ENCODE results near the gene KDM6B.
A peak's percentile ranks its signal among the peaks of the same experiment; 100 is the strongest.
"Not testable (repeated sequence)": the region's sequence is repeated elsewhere in the genome, so short reads cannot be mapped to it uniquely, and the experiment has no call there.

KDM6B gene, protein sequence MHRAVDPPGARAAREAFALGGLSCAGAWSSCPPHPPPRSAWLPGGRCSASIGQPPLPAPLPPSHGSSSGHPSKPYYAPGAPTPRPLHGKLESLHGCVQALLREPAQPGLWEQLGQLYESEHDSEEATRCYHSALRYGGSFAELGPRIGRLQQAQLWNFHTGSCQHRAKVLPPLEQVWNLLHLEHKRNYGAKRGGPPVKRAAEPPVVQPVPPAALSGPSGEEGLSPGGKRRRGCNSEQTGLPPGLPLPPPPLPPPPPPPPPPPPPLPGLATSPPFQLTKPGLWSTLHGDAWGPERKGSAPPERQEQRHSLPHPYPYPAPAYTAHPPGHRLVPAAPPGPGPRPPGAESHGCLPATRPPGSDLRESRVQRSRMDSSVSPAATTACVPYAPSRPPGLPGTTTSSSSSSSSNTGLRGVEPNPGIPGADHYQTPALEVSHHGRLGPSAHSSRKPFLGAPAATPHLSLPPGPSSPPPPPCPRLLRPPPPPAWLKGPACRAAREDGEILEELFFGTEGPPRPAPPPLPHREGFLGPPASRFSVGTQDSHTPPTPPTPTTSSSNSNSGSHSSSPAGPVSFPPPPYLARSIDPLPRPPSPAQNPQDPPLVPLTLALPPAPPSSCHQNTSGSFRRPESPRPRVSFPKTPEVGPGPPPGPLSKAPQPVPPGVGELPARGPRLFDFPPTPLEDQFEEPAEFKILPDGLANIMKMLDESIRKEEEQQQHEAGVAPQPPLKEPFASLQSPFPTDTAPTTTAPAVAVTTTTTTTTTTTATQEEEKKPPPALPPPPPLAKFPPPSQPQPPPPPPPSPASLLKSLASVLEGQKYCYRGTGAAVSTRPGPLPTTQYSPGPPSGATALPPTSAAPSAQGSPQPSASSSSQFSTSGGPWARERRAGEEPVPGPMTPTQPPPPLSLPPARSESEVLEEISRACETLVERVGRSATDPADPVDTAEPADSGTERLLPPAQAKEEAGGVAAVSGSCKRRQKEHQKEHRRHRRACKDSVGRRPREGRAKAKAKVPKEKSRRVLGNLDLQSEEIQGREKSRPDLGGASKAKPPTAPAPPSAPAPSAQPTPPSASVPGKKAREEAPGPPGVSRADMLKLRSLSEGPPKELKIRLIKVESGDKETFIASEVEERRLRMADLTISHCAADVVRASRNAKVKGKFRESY (N-terminal part only)

DNA sequence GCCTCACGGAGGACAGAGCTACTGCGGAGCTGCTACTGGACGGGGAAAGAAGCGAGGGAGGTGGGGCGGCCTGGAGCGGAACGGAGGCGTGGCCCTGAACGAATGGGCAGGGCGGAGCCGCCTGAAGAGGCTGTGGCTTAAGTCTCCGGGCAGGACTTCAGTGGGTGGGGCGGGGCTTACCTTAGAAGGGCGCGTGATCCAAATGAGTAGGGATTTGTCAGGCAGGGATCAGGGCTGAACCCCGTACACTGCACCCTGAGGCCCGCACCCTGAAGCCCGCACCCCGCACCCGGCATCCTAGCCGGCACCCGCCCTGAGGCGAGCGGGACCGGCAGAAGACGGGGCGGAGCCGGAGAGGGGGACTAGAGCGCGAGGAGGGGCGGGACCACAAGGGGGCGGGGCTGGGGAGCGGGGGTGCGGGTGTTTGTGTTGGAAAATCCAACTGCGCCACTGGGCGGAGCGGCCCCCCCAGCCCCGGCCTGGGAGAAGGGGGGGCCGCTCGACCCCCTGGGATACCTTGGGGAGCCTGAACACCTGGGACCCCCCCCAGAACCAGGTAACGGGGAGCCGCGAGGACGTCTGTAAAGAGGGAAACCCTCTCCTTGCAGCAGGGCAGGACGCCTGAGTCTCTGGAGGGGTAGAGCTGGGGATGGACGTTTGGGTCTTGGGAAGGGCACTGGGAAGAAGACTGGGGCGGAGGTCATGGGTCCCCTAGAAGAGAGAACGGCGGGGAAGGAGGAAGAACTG is at the start of gene KDM6B:
Gene KDM6B, plus strand, starts transcription at position 423 of the 747 bp plus-strand sequence. CDS start 11,338 bp downstream, outside the sequence.
- peak; percentile 91 for DNase-seq (ENCODE audit: low spot score)

DNA sequence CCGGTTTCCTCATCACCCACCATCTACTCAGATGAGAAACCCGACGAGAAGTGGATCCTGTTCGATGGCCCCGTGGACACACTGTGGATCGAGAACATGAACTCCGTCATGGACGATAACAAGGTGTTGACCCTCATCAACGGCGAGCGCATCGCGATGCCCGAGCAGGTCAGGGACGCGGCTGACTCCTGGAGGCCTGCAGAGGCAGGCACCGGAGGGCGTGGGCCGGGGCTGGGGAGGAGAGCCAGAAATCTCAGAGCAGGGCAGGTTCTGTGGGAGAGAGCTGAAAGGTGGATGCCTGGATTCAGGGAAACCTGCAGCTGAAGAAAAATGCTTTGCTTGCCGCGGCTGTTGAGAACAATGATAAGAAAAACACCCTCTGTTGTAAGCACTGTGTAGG is 47.2 kb upstream of the KDM6B start:
- DNase-seq (ENCODE audit: low spot score): no peak

DNA sequence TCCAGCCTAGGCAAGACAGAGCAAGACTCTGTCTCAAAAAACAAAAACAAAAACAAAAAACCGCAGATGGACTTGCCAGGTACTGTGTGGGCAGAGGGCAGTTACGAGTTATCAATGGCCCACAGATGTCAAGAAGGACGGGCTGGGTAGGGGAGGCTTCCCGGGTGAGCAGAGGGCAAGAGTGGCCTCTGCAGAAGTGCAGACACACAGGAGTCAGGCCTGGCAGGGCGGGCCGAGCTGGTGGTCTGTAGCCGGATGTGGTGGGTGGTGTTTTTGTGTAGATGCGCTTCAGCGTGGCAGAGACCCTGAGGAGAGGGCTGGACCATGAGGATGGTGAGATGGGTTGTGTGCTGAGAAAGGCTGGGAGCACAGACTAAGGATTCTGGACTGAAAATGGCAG is 44.9 kb upstream of the KDM6B start:
- no peak for DNase-seq (ENCODE audit: low spot score)

DNA sequence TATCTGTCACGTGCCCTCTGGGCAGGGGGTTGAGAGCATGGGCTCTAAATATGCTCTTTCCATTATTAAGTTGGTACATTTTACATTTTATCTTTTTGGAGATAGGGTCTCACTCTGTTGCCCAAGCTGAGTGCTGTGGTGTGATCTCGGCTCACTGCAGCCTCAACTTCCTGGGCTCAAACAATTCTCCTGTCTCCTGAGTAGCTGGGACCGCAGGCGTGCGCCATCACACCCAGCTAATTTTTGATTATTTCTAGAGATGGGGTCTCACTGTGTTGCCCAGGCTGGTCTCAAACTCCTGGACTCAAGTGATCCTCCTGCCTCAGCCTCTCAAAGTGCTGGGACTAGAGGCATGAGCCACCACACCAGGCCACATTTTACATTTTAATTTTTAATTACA is 43.9 kb upstream of the KDM6B start:
- no peak for DNase-seq (ENCODE audit: low spot score)

DNA sequence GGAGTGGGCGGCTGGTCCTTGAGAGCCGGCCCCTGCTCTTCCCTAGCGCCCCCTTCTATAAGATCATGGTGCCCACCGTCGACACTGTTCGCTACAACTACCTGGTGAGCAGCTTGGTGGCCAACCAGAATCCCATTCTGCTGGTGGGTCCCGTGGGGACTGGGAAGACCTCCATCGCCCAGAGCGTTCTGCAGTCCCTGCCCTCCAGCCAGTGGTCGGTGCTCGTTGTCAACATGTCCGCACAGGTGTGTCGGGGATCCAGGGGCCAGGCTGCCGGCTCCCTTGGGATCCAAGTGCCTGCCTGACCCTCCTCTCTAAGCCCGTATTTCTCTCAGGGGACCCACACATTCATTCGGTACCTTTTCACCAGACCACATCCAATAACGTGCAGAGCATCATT is 41.4 kb upstream of the KDM6B start:
- no peak for DNase-seq (ENCODE audit: low spot score)

DNA sequence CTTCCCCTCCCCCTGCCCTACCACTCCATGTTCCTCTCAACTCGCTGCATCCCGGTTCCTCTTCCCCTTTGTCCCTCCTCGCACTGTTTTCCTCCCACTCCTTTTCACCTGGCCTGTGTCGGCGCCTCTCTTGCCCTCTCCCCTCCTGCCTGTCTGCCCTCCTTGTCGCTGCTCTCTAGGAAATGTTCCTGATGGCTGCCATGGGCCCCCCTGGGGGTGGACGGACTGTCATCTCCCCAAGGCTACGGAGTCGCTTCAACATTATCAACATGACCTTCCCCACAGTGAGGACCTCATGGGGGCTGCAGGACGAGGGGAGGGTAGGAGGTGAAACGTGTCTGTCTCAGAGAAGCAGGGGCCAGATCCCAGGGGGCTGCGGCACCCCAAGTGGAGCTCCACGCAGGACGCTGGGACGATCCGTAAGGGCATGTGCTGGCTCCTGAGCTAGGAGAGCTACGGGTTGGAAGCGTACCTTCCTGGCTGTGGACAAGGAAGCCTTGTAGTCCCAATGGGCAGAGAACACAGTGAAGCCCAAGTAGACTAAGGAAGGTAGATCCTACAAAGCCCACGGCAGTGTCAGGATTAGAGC is 39.8 kb upstream of the KDM6B start:
- DNase-seq (ENCODE audit: low spot score): no peak

DNA sequence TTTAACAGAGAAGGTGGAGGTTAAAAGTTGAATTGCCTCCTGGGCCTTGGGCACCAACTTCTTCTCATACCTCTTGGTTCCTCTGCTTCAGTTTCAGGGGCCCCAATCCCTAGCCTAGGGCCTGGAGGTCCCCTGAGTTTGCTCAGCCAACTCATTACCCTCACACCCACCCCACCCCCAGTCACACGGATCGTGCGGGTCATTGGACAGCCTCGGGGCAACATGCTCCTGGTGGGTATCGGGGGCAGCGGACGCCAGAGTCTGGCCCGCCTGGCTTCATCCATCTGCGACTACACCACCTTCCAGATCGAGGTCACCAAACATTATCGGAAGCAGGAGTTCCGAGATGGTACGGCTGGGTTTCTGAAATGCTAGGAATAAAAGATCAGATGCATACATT is 36.0 kb upstream of the KDM6B start:
- no peak for DNase-seq (ENCODE audit: low spot score)

DNA sequence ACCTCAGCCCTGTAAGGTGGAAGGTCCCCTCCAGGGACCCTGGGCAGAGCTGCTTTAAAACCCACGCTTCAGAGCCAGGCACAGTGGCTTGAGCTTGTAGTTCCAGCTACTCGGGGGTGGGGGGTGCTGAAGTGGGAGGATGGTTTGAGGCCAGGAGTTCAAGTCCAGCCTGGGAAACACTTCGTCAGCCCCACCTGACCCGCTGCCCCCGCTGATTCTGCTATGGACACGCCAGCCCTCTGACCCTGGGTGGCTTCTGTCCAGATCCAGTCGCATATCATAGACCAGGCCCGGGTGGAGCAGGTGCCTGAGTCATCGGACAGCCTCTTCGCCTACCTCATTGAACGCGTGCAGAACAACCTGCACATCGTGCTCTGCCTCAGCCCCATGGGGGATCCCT is 35.2 kb upstream of the KDM6B start:
- DNase-seq (ENCODE audit: low spot score): no peak

DNA sequence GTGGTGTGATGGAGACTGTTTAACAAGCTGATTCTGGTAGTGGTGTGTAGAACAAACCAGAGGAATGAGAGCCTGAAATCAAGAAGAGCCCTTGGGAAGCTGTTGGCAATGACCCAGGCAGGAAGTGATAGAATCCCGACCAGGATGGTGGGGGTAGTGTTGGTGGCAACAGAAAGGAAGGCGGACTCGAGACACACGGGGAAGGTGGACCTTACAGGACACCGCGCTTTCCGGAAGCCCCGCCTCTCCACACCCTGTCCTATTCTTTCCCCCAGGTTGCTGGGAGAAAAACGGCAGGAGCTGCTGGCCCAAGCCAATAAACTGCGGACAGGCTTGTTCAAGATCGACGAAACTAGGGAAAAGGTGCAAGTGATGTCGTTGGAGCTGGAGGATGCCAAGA is 30.0 kb upstream of the KDM6B start:
- peak; percentile 28 for DNase-seq (ENCODE audit: low spot score)

DNA sequence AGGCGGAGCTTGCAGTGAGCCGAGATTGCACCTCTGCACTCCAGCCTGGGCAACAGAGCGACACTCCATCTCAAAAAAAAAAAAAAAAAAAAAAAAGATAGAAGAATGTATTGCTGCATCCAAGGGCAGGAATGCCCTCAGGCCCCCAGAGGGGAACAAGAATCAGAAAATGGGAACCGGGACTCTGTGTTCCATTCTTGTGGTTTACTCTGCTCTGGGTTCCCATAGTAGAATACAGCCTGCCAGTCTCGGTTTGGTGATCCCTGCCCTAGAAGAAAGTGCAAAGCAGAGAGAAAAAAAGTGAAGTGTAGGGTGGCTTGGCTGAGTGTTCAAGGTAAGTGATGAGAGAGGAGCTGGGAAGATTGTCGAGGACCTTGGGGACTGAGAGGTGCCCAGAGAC is 27.4 kb upstream of the KDM6B start:
- no peak for DNase-seq (ENCODE audit: low spot score)

DNA sequence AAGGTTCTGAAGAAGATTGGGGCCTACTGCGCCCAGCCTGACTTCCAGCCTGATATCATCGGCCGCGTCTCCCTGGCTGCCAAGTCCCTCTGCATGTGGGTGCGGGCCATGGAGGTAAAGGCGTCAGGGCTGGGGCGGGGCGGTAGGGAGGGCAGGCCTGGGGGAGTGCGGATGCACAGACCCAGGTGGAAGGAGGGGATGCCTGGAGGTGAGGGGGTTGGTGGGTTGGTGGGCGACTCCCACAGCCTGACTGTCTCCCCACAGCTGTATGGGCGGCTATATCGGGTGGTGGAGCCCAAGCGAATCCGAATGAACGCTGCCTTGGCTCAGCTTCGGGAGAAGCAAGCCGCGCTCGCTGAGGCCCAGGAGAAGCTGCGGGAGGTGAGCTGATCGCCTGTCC is 26.8 kb upstream of the KDM6B start:
- DNase-seq (ENCODE audit: low spot score): no peak

DNA sequence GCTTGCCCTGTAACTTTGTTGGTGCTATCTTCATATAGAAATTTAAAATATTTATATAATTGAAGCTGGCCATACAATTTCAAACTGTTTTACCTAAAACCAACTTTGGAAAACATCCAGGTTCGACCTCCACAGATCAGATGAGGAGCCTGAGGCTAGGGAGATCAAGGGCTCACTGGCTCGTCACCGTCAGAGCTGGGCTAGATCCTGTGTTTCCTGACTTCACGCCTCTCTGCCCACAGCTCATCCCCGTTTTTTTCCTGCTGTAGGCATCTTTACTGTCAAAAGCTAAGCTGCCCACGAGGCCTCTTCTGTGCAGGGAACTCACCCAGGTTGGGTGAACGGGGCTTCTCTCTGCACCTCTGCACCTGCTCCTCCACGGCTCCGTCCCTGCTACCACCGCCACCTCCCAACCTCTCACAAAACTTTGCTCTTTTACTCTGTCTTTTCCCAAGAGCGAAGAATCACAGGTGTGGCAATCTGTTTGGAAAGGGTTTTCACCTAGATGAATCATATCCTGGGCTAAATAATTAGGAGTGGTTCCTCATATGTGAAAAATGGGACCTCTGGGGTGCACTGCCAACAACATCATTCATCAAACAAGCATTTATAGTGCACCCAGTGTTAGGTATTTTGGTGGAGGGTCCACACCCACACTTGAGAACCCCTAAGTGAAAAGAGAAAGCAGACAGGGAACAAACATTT is 24.8 kb upstream of the KDM6B start:
- peak; percentile 52 for DNase-seq (ENCODE audit: low spot score)

DNA sequence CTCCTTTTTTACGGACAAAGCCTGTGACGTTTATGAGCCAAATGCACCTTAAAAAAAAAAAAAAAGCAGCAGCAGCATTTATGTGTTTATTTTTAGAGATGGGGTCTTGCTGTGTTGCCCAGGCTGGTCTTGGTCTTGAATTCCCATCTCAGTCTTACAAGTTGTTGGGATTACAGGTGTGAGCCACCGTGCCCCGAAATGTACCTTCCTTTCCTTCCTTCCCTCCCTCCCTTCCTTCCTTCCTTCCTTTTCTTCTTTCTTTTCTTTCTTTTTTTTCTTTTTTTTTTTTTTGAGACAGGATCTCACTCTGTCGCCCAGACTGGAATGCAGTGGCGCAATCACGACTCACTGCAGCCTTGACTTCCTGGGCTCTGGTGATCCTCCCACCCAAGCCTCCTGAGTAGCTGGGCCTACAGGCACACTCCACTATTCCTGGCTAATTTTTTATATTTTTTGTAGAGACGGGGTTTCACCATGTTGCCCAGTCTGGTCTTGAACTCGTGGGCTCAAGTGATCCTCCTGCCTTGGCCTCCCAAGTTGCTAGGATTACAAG is 24.1 kb upstream of the KDM6B start:
- DNase-seq (ENCODE audit: low spot score): not testable (repeated sequence)

DNA sequence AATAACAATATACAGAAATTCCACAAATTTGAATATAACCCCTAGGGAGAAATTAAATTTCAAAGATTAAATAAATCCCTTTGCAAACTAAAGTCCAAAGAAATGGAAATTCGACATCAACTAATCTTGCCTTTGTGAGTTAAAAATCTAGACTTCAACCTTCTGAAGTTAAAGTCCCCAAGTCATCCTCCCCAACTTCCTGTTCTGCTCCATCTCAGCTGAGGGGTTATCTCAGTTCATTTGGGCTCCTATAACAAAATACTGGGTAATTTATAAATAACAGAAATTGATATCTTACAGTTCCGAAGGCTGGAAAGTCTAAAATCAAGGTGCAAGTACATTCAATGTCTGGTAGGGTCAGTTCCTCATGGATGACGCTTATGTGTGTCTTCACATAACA is 22.8 kb upstream of the KDM6B start:
- DNase-seq (ENCODE audit: low spot score): no peak

DNA sequence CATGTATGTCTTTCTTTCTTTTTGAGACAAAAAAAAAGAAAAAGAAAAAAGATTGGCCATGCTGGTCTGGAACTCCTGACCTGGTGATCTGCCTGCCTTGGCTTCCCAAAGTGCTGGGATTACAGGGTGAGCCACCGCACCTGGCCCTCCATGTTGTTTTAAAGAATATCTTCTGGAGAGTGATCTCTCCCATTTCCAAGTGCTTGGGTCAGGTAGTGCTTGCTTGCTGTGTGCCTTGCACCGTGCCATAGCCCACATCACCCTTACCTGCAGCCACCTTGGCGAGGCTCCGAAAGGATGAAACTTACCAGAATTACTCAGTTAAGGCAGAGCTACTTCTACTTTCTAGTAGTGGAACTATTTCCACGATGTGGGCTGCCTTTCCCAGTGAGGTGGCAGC is 19.0 kb upstream of the KDM6B start:
- DNase-seq (ENCODE audit: low spot score): no peak

DNA sequence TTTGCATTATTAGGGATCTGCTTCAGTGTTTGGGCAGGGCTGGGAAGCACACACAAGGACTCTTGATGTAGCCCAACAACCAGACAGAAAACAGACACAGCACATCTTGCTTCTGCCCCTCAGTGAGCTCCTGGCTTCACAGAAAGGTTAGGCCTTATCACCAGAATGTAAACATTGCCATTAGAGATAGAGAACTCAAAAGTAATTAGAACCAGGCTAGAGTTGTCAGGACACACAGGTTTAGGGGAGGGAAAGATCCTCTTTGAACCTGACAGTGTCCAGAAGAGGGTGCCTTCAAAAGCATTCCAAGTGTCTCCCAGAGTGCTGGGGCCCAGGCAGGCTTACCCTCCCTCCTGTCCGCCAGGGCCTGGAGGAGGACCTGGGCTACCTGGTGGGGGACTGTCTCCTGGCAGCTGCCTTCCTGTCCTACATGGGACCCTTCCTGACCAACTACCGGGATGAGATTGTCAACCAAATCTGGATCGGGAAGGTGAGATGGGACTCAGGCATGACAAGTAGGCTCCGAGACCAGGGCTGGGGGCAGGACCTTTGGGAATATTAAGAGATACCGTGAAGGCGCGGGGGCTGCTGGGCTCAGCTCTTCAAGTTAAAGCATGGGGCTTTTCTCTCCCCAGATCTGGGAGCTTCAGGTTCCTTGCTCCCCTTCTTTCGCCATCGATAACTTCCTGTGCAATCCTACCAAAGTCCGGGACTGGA is 16.9 kb upstream of the KDM6B start:
- DNase-seq (ENCODE audit: low spot score): no peak

DNA sequence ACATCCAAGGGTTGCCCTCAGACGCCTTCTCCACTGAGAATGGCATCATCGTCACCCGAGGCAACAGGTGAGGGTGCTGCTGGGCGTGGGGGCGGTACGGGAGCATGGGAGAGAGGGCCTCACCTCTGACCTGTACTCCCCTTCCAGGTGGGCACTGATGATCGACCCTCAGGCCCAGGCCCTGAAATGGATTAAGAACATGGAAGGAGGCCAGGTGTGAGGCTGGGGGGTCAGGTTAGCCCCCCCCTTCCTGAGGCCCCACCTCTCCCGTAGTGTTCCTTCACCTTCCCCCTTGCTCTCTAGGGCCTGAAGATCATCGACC is 16.4 kb upstream of the KDM6B start:
- DNase-seq (ENCODE audit: low spot score): no peak

DNA sequence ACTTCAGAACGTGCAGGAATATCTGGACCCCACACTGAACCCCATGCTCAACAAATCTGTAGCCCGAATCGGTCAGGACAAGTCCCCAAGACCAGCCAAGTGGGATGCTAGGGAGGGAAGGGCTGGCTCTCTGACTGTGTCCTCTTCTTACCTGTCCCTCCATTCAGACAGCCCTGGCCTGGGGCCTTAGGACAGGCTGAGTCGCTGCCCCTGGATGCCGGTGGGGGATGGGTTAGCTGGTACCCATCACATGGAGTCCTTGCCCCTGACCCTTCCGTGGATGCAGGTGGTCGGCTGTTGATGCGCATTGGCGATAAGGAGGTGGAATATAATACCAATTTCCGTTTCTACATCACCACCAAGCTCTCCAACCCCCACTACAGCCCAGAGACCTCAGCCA is 16.0 kb upstream of the KDM6B start:
- DNase-seq (ENCODE audit: low spot score): no peak

DNA sequence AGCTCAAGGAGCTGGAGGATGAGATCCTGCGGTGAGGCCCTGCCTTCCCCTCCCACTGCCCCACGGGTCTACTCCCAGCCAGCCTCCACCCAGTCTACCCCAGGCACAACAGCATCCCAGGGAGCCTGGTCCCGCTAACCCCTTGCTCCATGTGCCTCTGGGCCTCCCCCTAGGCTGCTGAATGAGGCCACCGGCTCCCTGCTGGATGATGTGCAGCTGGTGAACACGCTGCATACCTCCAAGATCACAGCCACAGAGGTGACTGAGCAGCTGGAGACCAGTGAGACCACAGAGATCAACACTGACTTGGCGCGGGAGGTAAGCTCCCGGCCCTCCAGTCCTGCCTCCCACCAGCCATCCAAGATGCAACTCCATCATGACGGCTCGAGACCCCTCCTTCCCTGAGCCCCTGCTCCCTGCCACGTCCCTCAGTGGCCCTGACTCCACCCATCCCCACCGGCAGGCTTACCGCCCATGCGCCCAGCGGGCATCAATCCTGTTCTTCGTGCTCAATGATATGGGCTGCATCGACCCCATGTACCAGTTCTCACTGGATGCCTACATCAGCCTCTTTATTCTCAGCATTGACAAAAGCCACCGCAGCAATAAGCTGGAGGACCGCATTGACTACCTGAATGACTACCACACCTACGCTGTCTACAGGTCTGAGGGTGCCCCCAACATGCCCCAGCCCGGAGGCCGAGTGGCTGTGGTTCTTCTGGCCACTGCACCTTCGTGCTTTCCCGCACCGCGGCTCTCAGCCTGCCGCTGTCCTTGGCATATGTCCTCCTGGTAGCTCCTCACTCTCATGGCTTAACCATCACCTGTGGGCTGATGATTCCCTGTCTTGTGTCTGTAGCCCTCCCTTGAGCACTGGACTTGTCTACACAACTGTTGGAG is 15.0 kb upstream of the KDM6B start:
- DNase-seq (ENCODE audit: low spot score): no peak

Measured in SW480 (cell line).